Neural crest cell (in vitro differentiated cells): ENCODE measurements around the gene RNF215. TPM values are rescaled to one million over a fixed set of nuclear protein-coding genes. Genes with fewer than 3 reads are reported as not detected.

ENCODE experiments used
- DNase-seq: peaks from one replicate; pipeline ENCODE4 v3.0.0; 2021; ENCODE audit warnings: low read depth, mixed read lengths, low spot score
- H3K27ac Mint-ChIP-seq: one replicate; pipeline ENCODE4 v1.8.0; 2021; ENCODE audit warnings: mild to moderate bottlenecking, mixed read lengths; ENCODE audit not compliant: unreplicated experiment
- H3K27me3 Mint-ChIP-seq: 2 replicates; pipeline ENCODE4 v1.8.0; 2021; ENCODE audit warnings: low read depth, mild to moderate bottlenecking, mixed read lengths
- H3K36me3 Mint-ChIP-seq: 2 replicates; pipeline ENCODE4 v1.8.0; 2021; ENCODE audit warnings: low read depth, mild to moderate bottlenecking, mixed read lengths
- H3K4me1 Mint-ChIP-seq: 2 replicates; pipeline ENCODE4 v1.8.0; 2021; ENCODE audit warnings: mixed read lengths
- H3K4me3 Mint-ChIP-seq: one replicate; pipeline ENCODE4 v1.8.0; 2021; ENCODE audit warnings: mild to moderate bottlenecking, mixed read lengths
- H3K9me3 Mint-ChIP-seq: 2 replicates; pipeline ENCODE4 v1.8.0; 2021; ENCODE audit warnings: mixed read lengths
- CTCF ChIP-seq: fragments of 200-600 bp; sonication (generic); conservative IDR thresholded peaks from 2 replicates; pipeline ENCODE4 v1.5.0; 2021; ENCODE audit warnings: antibody characterized with exemption, mild to moderate bottlenecking
- total RNA-seq: library from RNA; stranded (reverse); gene quantifications from 2 replicates; pipeline ENCODE4 v1.2.1, GENCODE V29; 2021

Gene RNF215
- total RNA-seq, 1 donor from 2014 or later: 27.4 TPM

DNA sequence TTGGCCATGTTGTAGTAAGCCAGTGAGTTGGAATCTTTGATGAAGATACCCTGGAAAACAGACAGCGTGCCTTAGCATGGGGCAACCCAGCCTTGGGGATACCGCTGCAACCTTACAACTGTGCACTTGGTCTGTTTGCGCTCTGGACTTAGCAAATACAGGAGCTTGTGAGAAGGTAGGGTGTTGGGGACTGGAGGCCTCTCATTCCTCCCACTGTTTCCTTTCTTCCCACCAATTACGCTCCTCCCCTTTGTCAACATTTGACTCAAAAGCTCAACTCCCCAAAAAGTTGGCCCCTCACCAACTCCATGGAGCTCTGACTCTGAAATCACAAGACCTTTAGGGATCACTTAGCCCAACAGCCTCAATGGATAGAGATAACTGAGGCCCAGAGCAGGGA, 52.6 kb downstream of the RNF215 start:
- DNase-seq: no peak
- H3K36me3 Mint-ChIP-seq: peaks cover 17% of the 10 kb centered on the region
- TF ChIP-seq CTCF: no peak
- no peak overlapping the region for H3K4me3 Mint-ChIP-seq
- no peaks in the 10 kb centered on the region for H3K9me3 Mint-ChIP-seq
- H3K27me3 Mint-ChIP-seq: no peaks in the 10 kb centered on the region
- peaks cover 12% of the 10 kb centered on the region for H3K4me1 Mint-ChIP-seq
- no peak overlapping the region for H3K27ac Mint-ChIP-seq

DNA sequence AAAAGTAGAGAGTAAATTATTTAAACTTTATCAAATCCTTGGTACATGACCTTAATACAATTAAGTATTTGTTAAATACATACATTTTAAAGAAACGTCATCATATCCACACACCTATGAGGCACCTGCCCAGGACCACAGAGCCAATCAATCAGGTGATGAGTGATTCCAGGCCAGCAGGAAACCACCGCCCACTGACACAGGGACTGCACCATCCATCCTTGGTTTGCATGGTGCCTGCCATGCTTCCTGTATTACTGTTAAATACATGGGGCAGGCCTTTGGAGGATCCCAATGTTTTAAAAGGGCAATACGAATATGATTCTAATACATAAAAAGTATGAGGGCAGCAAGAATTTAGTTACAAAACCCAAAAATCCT, 53.5 kb downstream of the RNF215 start:
- Mint-ChIP-seq H3K4me3 (no peak overlapping the region), H3K9me3 (no peaks in the 10 kb centered on the region), H3K27me3 (no peaks in the 10 kb centered on the region), H3K27ac (no peak overlapping the region), H3K36me3 (peaks cover 13% of the 10 kb centered on the region), H3K4me1 (peaks cover 12% of the 10 kb centered on the region)
- TF ChIP-seq CTCF: no peak
- DNase-seq: no peak

GRCh38 chr22:30332994-30333706, 54.1 kb downstream of the RNF215 start:
- H3K36me3 Mint-ChIP-seq: peaks cover 10% of the 10 kb centered on the region
- H3K27ac Mint-ChIP-seq: no peak overlapping the region
- H3K27me3 Mint-ChIP-seq: no peaks in the 10 kb centered on the region
- no peak for TF ChIP-seq CTCF
- peaks cover 12% of the 10 kb centered on the region for H3K4me1 Mint-ChIP-seq
- no peak for DNase-seq
- no peaks in the 10 kb centered on the region for H3K9me3 Mint-ChIP-seq
- no peak overlapping the region for H3K4me3 Mint-ChIP-seq

GRCh38 chr22:30332551-30332950, 54.7 kb downstream of the RNF215 start:
- Mint-ChIP-seq H3K27me3 (no peaks in the 10 kb centered on the region), H3K4me1 (peaks cover 16% of the 10 kb centered on the region), H3K27ac (no peak overlapping the region), H3K36me3 (peaks cover 10% of the 10 kb centered on the region), H3K9me3 (no peaks in the 10 kb centered on the region), H3K4me3 (no peak overlapping the region)
- no peak for TF ChIP-seq CTCF
- no peak for DNase-seq

Other genes with a start within 250 kb of the RNF215 start
- 0.57 and 1.1 TPM in 2 replicates for gene LIF, start 140.7 kb downstream of the RNF215 start, total RNA-seq
- not detected in 2 replicates for gene OSM, start 120.6 kb downstream of the RNF215 start, total RNA-seq
- gene CASTOR1, start 97.9 kb downstream of the RNF215 start, total RNA-seq: 6.2 and 8.7 TPM in 2 replicates
- gene TBC1D10A, start 60.5 kb downstream of the RNF215 start, total RNA-seq: 8.2 and 8.5 TPM in 2 replicates
- gene SF3A1, start 30.5 kb downstream of the RNF215 start, total RNA-seq: 252 and 265 TPM in 2 replicates
- 8.3 and 9.3 TPM in 2 replicates for gene CCDC157, start 30.4 kb downstream of the RNF215 start, total RNA-seq
- 10.8 and 11.6 TPM in 2 replicates for gene SEC14L2, start 9.6 kb upstream of the RNF215 start, total RNA-seq
- gene MTFP1, start 38.4 kb upstream of the RNF215 start, total RNA-seq: 37.4 and 38.9 TPM in 2 replicates
- not detected in 2 replicates for gene SEC14L3, start 84.6 kb upstream of the RNF215 start, total RNA-seq
- 0.11 and 0.21 TPM in 2 replicates for gene SEC14L4, start 118.3 kb upstream of the RNF215 start, total RNA-seq
- 3.3 and 3.6 TPM in 2 replicates for gene SEC14L6, start 159.3 kb upstream of the RNF215 start, total RNA-seq
- 7.3 and 8.8 TPM in 2 replicates for gene GAL3ST1, start 187.3 kb upstream of the RNF215 start, total RNA-seq
- 107 and 115 TPM in 2 replicates for gene PES1, start 204.5 kb upstream of the RNF215 start, total RNA-seq
- 16.2 and 17.4 TPM in 2 replicates for gene TCN2, start 219.8 kb upstream of the RNF215 start, total RNA-seq
- 4.4 and 4.5 TPM in 2 replicates for gene SLC35E4, start 248.4 kb upstream of the RNF215 start, total RNA-seq